ENCODE measurements around the gene CCDC186.

DNA sequence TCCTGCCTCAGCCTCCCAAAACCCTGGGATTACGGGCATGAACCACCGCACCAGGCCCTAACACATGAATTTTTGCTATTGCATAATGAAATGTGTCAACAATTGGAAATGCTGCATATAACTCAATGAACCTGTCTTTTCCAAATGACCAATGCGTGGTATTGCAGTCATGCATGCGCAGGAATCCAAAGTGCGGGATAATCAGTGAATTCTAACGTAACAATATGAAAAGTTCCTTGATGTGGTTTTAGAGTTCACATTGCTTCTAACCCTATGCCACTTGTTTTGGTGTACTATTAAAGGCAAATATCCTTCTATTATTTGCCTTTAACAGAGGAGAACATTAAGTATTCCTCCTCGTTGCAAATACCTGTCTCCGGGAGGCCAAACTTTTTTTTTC is 15.7 kb upstream of the CCDC186 start:
- TF ChIP-seq TAF1 (IDR thresholded peaks at IDR 0.05; ENCODE audit: borderline replicate concordance, low read depth, low read length) = no peak
- TF ChIP-seq RAD21 (IDR thresholded peaks at IDR 0.05; ENCODE audit: low read length) = no peak
- TF ChIP-seq CTCF (IDR thresholded peaks at IDR 0.05) = no peak
- TF ChIP-seq POLR2AphosphoS5 (IDR thresholded peaks at IDR 0.05; ENCODE audit: low read depth, low read length) = no peak
- no peak for TF ChIP-seq EZH2phosphoT487 (IDR thresholded peaks at IDR 0.05; ENCODE audit: borderline replicate concordance, low read depth)
- TF ChIP-seq EP300 (IDR thresholded peaks at IDR 0.05; ENCODE audit: borderline replicate concordance in 1 of 2, low read depth in 1 of 2, low read length in 1 of 2) = no peak
- no peak for TF ChIP-seq MXI1 (IDR thresholded peaks at IDR 0.05; ENCODE audit: low read depth, low read length)
- TF ChIP-seq JUND (IDR thresholded peaks at IDR 0.05) = no peak
- no peak for TF ChIP-seq TCF12 (IDR thresholded peaks at IDR 0.05)
- TF ChIP-seq NRF1 (IDR thresholded peaks at IDR 0.05; ENCODE audit: low read depth, low read length) = no peak
- no peak for TF ChIP-seq MEF2A (IDR thresholded peaks at IDR 0.05; ENCODE audit: borderline replicate concordance, low read depth)
- TF ChIP-seq CHD2 (IDR thresholded peaks at IDR 0.05; ENCODE audit: low read length, partially characterized antibody) = no peak
- TF ChIP-seq FOSL2 (IDR thresholded peaks at IDR 0.05; ENCODE audit: borderline replicate concordance, low read depth) = no peak
- TF ChIP-seq, protein P1, sequence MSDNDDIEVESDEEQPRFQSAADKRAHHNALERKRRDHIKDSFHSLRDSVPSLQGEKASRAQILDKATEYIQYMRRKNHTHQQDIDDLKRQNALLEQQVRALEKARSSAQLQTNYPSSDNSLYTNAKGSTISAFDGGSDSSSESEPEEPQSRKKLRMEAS (IDR thresholded peaks at IDR 0.05; ENCODE audit: low read depth) = no peak
